Epithelial cell of prostate (primary cell): ENCODE results near the gene NPPA.
"Not testable (repeated sequence)": the region's sequence is repeated elsewhere in the genome, so short reads cannot be mapped to it uniquely, and the experiment has no call there.

Source experiments
- DNase-seq: peaks from one replicate; pipeline ENCODE4 v3.0.0-alpha.2; 2011; ENCODE audit warnings: low read depth, low spot score
- H3K27ac ChIP-seq: fragments of 450-650 bp; 2 replicates; pipeline ENCODE4 v1.5.1; 2017; ENCODE audit warnings: mild to moderate bottlenecking

Gene NPPA

DNA sequence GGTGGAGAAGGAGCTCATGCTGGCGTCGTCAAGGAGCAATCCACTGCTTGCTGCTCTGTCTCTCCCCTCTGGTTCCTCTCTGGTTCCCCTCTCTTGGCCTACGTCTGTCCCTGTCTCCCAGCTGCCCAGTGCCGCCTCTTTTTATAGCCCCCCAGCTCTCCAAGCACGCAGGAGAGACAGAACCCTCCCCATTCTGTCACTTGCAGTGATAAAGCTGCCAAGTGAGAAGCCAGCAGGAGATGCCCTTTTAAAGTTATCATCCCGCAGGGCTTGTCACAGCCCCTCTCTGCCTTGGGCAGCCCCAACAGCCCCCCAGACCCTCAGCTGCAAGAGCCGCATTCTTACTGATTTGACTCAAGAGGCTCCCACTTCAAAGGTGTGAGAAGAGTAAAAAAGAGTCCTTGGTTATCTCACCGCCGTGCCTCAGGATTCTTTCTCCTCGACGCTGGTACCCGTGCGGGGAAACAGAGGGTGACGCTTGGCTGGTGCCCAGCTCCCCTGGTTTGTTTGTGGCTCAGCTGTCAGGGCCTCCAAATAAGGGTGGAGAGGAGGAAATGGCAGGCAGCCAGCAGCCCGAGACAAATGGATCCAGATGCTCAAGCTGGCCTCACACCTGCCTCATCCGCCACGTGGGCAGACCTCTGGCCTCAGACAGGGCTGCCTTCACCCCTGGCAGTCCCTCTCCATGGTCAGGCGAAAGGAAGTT, at the start of gene NPPA:
Gene NPPA, minus strand, starts transcription at position 117 of the 706 bp plus-strand sequence. Its CDS starts 99 bp downstream, at position 18.
- DNase-seq, result no peak
- no peak within 1 kb of the TSS for H3K27ac ChIP-seq

GRCh38 chr1:11894501-11894900, 46.9 kb upstream of the NPPA start:
- DNase-seq, H3K27ac ChIP-seq: not testable (repeated sequence)

DNA sequence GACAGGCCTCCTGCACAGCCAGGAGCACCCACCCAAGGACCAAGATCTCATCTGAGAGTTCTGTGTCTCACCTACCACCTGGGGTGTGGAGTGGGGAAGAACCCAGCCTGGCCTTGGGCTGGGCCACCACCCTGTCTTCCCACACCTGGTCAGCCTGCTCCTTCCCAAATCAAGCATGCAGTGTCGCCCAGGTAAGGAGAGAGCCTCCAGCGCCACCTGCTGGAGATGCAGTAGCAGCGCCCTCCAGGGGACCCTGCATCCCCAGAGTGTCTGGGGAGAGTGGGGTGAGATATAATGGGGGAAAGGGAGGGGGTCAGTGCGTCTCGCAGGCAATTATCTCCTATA, 46.3 kb upstream of the NPPA start:
- no peak overlapping the region for H3K27ac ChIP-seq
- DNase-seq, result no peak

DNA sequence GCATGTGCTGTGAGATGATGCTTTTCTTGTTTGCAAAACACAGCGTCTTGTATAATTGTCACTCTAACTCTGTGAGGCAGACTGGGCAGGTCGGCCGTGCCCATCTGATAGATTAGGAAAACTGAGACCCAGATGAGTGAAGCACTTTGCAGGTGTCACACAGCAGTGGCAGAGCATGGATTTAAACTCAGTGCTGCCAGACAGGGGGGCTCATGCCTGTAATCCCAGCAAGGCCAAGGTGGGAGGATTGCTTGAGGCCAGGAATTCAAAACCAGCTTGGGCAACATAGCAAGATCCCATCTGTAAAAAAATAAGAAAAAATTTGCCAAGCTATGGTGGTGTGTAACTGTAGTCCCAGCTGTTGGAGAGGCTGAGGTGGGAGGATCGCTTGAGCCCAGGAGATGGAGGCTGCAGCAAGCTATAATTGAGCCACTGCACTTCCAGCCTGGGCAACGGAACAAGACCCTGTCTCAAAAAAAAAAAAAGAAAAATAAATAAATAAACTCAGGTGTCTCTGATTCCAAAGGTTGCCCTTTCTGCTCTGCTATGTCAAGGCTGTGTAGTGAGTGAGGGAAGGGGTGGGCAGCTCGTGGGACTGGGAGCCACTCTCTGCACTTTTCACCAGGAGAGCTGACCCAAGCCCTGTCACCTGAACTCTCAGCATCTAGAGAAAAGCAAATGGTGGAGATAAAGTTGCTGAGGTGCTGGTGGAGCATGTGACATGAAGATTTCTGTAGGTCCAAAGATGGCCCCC, 44.0 kb upstream of the NPPA start:
- no peak for DNase-seq
- H3K27ac ChIP-seq, result no peak overlapping the region

DNA sequence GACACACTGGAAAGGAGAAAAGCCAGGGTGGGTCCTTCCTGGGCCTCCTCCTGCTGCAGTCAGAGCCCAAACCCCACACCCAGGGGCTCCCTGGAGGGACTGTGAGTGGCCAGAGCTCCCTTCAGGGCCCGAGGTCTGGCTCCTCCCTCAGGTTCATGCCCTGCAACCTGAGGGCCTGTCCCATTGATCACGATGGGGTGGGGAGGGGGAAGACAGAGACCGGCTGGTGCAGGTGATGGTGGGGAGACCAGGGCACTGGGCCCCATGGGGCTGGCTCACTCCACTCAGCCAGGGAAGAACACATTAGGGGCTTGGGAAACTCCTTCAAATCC, 41.3 kb upstream of the NPPA start:
- H3K27ac ChIP-seq, result no peak overlapping the region
- no peak for DNase-seq

DNA sequence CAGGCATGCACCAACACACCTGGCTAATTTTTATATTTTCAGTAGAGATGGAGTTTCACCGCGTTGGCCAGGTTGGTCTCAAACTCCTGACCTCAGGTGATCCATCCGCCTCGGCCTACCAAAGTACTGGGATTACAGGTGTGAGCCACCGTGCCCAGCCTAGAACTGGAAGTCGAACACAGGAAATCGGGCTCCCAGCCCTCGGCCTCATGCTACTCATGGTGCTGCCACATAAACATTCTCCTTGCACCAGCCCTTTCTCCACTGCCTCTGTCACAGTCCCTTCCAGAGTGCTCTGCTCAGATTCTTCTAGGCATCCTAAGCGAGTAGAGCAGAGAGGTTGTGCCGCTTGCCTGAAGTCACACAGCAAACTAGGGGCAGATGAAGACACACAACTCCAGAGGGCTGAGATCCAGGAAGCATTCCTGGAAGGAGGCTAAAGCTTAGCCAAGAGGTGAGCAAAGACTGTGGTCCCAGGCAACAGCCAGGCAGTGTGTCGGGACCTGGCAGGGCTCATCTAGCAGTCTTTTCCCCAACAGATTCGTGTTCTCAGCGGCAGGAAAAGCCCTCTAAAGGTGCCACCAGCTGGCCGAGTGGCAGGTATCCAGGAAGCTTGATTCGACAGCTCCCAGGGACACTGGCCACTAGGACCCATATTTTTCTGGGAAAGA, 40.8 kb upstream of the NPPA start:
- H3K27ac ChIP-seq, result no peak overlapping the region
- no peak for DNase-seq

- DNase-seq, result no peak
- H3K27ac ChIP-seq, result no peak overlapping the region
Measured at GRCh38 chr1:11887666-11888007, 40.1 kb upstream of the NPPA start.

GRCh38 chr1:11886986-11887665, 39.5 kb upstream of the NPPA start:
- no peak for DNase-seq
- no peak overlapping the region for H3K27ac ChIP-seq

DNA sequence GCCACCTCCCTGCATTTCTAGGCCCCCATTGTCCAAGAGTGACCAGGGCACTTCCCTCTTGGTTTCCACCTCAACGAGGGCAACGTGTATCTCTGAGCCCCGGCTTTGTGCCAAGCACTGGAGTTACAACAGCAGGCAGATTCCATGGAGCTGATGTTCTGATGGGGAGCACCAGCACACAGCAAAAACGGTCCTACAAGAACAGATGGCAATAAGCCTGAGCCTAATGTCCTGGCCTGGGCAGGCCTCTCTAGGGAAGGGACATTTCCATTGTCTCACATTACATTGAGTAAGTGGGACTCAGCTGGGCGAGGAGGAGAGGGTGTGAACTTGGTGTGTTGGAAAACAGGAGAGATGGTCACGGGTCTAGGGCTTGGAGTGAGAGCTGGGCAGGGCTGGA, 38.3 kb upstream of the NPPA start:
- no peak for DNase-seq
- H3K27ac ChIP-seq, result no peak overlapping the region

GRCh38 chr1:11882814-11883538, 35.4 kb upstream of the NPPA start:
- no peak overlapping the region for H3K27ac ChIP-seq
- no peak for DNase-seq

- H3K27ac ChIP-seq, result no peak overlapping the region
- DNase-seq, result no peak
Measured at GRCh38 chr1:11881749-11882441, 34.3 kb upstream of the NPPA start.

- H3K27ac ChIP-seq, result no peak overlapping the region
- DNase-seq, result no peak
Measured at GRCh38 chr1:11880911-11881748, 33.5 kb upstream of the NPPA start.

DNA sequence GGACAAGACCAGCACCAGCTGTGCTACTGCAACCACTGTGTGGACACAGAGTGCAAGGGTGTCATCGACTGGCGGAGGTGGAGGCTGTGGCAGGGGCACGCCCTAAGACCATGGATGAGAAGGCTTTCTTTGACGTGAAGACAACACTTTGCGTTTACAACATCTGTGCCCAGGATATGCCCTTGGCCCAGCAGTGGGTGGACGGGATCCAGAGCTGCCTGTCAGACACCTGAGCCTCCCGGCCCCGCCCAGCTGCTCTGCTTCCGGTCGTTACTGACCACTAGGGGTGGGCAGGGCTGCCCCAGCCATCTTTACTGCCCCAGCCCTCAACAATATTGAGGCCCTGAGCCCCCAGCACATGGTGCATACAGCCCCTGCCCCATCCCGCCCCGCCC, 32.6 kb upstream of the NPPA start:
- no peak for DNase-seq
- H3K27ac ChIP-seq, result no peak overlapping the region

GRCh38 chr1:11879311-11880180, 32.0 kb upstream of the NPPA start:
- no peak for DNase-seq
- H3K27ac ChIP-seq, result no peak overlapping the region

DNA sequence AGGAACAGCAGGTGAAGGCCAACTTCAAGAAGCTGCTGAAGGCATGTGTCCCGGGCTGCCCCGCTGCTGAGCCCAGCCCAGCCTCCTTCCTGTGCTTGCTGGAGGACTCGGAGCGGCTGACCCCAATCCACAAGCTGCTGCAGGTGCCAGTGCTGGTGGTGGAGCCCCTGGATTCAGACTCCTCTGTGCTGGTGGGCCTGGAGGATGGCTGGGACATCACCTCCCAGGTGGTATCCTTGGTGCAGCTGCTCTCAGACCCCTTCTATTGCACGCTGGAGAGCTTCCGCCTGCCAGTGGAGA, 31.3 kb upstream of the NPPA start:
- DNase-seq, result no peak

GRCh38 chr1:11878081-11878890, 30.7 kb upstream of the NPPA start:
- H3K27ac ChIP-seq, result no peak overlapping the region
- no peak for DNase-seq

More for the DNA sequence above, 31.3 kb upstream of the NPPA start:
- no peak overlapping the region for H3K27ac ChIP-seq

DNA sequence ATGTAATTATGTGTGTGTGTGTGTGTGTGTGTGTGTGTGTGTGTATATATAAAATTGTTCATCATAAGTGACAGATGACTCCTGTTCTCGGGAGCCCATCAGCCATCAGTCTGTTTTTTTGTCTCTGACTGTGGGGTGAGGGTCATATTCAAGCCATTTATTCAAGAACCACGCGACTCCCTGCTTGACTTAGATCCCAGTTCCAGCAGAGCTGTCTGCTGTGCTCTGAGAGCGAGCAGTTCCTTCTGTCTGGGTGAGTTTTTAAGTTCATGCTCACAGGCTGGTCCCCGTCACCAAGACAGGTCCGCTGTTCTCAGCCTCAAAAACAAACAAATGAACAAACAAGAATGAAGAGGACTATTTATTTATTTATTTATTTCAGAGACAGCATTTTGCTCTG, 29.5 kb upstream of the NPPA start:
- H3K27ac ChIP-seq, result no peak overlapping the region
- DNase-seq, result no peak
